Measurements from ENCODE around the gene CATSPER2. TPM values are rescaled to one million over a fixed set of nuclear protein-coding genes. Genes with fewer than 3 reads are reported as not detected.
"Not testable (repeated sequence)": the region's sequence is repeated elsewhere in the genome, so short reads cannot be mapped to it uniquely, and the experiment has no call there.

CATSPER2 gene
- polyA plus RNA-seq (2013, experiment 1 of 4): 5.2 TPM
- polyA plus RNA-seq (2013, experiment 2 of 4): 5.1 TPM
- polyA plus RNA-seq (2013, experiment 3 of 4): 2.3 TPM
- 4.2 TPM for polyA plus RNA-seq (2013, experiment 4 of 4)

- Histone ChIP-seq H3K27ac (ENCODE audit: insufficient read depth, low read depth, low read length, poor library complexity, severe bottlenecking) (no peak within 1 kb of the TSS), H3K27me3 (ENCODE audit: control insufficient read depth, insufficient read depth, low read length, poor library complexity, severe bottlenecking) (no peaks in the 10 kb centered on the region), H3K4me3 (ENCODE audit: insufficient read depth, low read depth, low read length) (no peak within 1 kb of the TSS), H3K4me1 (ENCODE audit: control insufficient read depth, insufficient read depth, low read length) (no peaks in the 10 kb centered on the region), H3K9me3 (ENCODE audit: control insufficient read depth, low read length) (no peaks in the 10 kb centered on the region), H3K36me3 (ENCODE audit: control insufficient read depth, insufficient read depth, low read length) (peaks cover 7% of the 10 kb centered on the region)
- WGBS, 2 experiments: 95% methylated on average over 85 of the region's 85 CpGs
Measured at GRCh38 chr15:43648649-43649429, at the start of gene CATSPER2. Gene CATSPER2 (minus strand): TSS chr15:43648844. CDS start chr15:43648061, 783 bp downstream.

GRCh38 chr15:43693148-43694022, 44.7 kb upstream of the CATSPER2 start, which contains the start of gene CKMT1A:
Gene CKMT1A (plus strand): TSS chr15:43693859. CDS start chr15:43694051, 192 bp downstream.
- not testable (repeated sequence) for H3K27ac ChIP-seq (ENCODE audit: insufficient read depth, low read depth, low read length, poor library complexity, severe bottlenecking); H3K27me3 ChIP-seq (ENCODE audit: control insufficient read depth, insufficient read depth, low read length, poor library complexity, severe bottlenecking); H3K4me1 ChIP-seq (ENCODE audit: control insufficient read depth, insufficient read depth, low read length); H3K4me3 ChIP-seq (ENCODE audit: insufficient read depth, low read depth, low read length); H3K9me3 ChIP-seq (ENCODE audit: control insufficient read depth, low read length); H3K36me3 ChIP-seq (ENCODE audit: control insufficient read depth, insufficient read depth, low read length)
- WGBS, 2 experiments: no CpG with 5 or more reads among the region's 43 CpGs

- not testable (repeated sequence) for H3K27ac ChIP-seq (ENCODE audit: insufficient read depth, low read depth, low read length, poor library complexity, severe bottlenecking)
Measured at GRCh38 chr15:43692679-43693078, 44.0 kb upstream of the CATSPER2 start.

GRCh38 chr15:43689604-43690301, 41.1 kb upstream of the CATSPER2 start:
- H3K9me3 ChIP-seq (ENCODE audit: control insufficient read depth, low read length); H3K27ac ChIP-seq (ENCODE audit: insufficient read depth, low read depth, low read length, poor library complexity, severe bottlenecking): not testable (repeated sequence)

More at GRCh38 chr15:43692679-43693078, 44.0 kb upstream of the CATSPER2 start:
- H3K4me3 ChIP-seq (ENCODE audit: insufficient read depth, low read depth, low read length); H3K27me3 ChIP-seq (ENCODE audit: control insufficient read depth, insufficient read depth, low read length, poor library complexity, severe bottlenecking); H3K4me1 ChIP-seq (ENCODE audit: control insufficient read depth, insufficient read depth, low read length); H3K36me3 ChIP-seq (ENCODE audit: control insufficient read depth, insufficient read depth, low read length); H3K9me3 ChIP-seq (ENCODE audit: control insufficient read depth, low read length): not testable (repeated sequence)
- WGBS, 2 experiments: 42 to 46% methylated on average over 2 of the region's 7 CpGs

GRCh38 chr15:43674175-43674574, 25.5 kb upstream of the CATSPER2 start:
- no CpG with 5 or more reads among the region's 1 CpG for WGBS, 2 experiments
- H3K9me3 ChIP-seq (ENCODE audit: control insufficient read depth, low read length): not testable (repeated sequence)

More at GRCh38 chr15:43689604-43690301, 41.1 kb upstream of the CATSPER2 start:
- not testable (repeated sequence) for H3K36me3 ChIP-seq (ENCODE audit: control insufficient read depth, insufficient read depth, low read length); H3K27me3 ChIP-seq (ENCODE audit: control insufficient read depth, insufficient read depth, low read length, poor library complexity, severe bottlenecking); H3K4me3 ChIP-seq (ENCODE audit: insufficient read depth, low read depth, low read length); H3K4me1 ChIP-seq (ENCODE audit: control insufficient read depth, insufficient read depth, low read length)
- no CpG with 5 or more reads among the region's 54 CpGs for WGBS, 2 experiments

GRCh38 chr15:43666177-43666576, 17.5 kb upstream of the CATSPER2 start:
- H3K27me3 ChIP-seq (ENCODE audit: control insufficient read depth, insufficient read depth, low read length, poor library complexity, severe bottlenecking); H3K27ac ChIP-seq (ENCODE audit: insufficient read depth, low read depth, low read length, poor library complexity, severe bottlenecking); H3K9me3 ChIP-seq (ENCODE audit: control insufficient read depth, low read length); H3K4me3 ChIP-seq (ENCODE audit: insufficient read depth, low read depth, low read length); H3K4me1 ChIP-seq (ENCODE audit: control insufficient read depth, insufficient read depth, low read length); H3K36me3 ChIP-seq (ENCODE audit: control insufficient read depth, insufficient read depth, low read length): not testable (repeated sequence)
- no CpG with 5 or more reads among the region's 1 CpG for WGBS, 2 experiments

More at GRCh38 chr15:43674175-43674574, 25.5 kb upstream of the CATSPER2 start:
- H3K4me3 ChIP-seq (ENCODE audit: insufficient read depth, low read depth, low read length); H3K4me1 ChIP-seq (ENCODE audit: control insufficient read depth, insufficient read depth, low read length); H3K36me3 ChIP-seq (ENCODE audit: control insufficient read depth, insufficient read depth, low read length); H3K27me3 ChIP-seq (ENCODE audit: control insufficient read depth, insufficient read depth, low read length, poor library complexity, severe bottlenecking); H3K27ac ChIP-seq (ENCODE audit: insufficient read depth, low read depth, low read length, poor library complexity, severe bottlenecking): not testable (repeated sequence)

GRCh38 chr15:43663333-43663732, 14.7 kb upstream of the CATSPER2 start:
- not testable (repeated sequence) for H3K4me3 ChIP-seq (ENCODE audit: insufficient read depth, low read depth, low read length); H3K4me1 ChIP-seq (ENCODE audit: control insufficient read depth, insufficient read depth, low read length); H3K9me3 ChIP-seq (ENCODE audit: control insufficient read depth, low read length); H3K27ac ChIP-seq (ENCODE audit: insufficient read depth, low read depth, low read length, poor library complexity, severe bottlenecking); H3K27me3 ChIP-seq (ENCODE audit: control insufficient read depth, insufficient read depth, low read length, poor library complexity, severe bottlenecking); H3K36me3 ChIP-seq (ENCODE audit: control insufficient read depth, insufficient read depth, low read length)
- whole genome bisulfite sequencing, 2 experiments: no CpG with 5 or more reads among the region's 8 CpGs

GRCh38 chr15:43662293-43662692, 13.6 kb upstream of the CATSPER2 start:
- H3K4me3 ChIP-seq (ENCODE audit: insufficient read depth, low read depth, low read length); H3K9me3 ChIP-seq (ENCODE audit: control insufficient read depth, low read length); H3K27ac ChIP-seq (ENCODE audit: insufficient read depth, low read depth, low read length, poor library complexity, severe bottlenecking); H3K36me3 ChIP-seq (ENCODE audit: control insufficient read depth, insufficient read depth, low read length); H3K4me1 ChIP-seq (ENCODE audit: control insufficient read depth, insufficient read depth, low read length); H3K27me3 ChIP-seq (ENCODE audit: control insufficient read depth, insufficient read depth, low read length, poor library complexity, severe bottlenecking): not testable (repeated sequence)
- WGBS, 2 experiments: no CpG with 5 or more reads among the region's 2 CpGs

GRCh38 chr15:43659727-43660126, 11.1 kb upstream of the CATSPER2 start:
- not testable (repeated sequence) for H3K27ac ChIP-seq (ENCODE audit: insufficient read depth, low read depth, low read length, poor library complexity, severe bottlenecking); H3K36me3 ChIP-seq (ENCODE audit: control insufficient read depth, insufficient read depth, low read length); H3K27me3 ChIP-seq (ENCODE audit: control insufficient read depth, insufficient read depth, low read length, poor library complexity, severe bottlenecking); H3K9me3 ChIP-seq (ENCODE audit: control insufficient read depth, low read length); H3K4me3 ChIP-seq (ENCODE audit: insufficient read depth, low read depth, low read length); H3K4me1 ChIP-seq (ENCODE audit: control insufficient read depth, insufficient read depth, low read length)
- no CpG with 5 or more reads among the region's 10 CpGs for WGBS, 2 experiments
